GM18499 (cell line): ENCODE results near the gene TENT4A.
"Not testable (repeated sequence)": the region's sequence is repeated elsewhere in the genome, so short reads cannot be mapped to it uniquely, and the experiment has no call there.

Source experiments
- ATAC-seq: cut with Tn5 transposase; IDR thresholded peaks from one replicate; pipeline ENCODE4 v1.9.1; 2021; ENCODE audit warnings: moderate number of reproducible peaks; ENCODE audit not compliant: insufficient read depth, unreplicated experiment

TENT4A gene

GRCh38 chr5:6713274-6714225 lies at the start of gene TENT4A:
Gene TENT4A, plus strand, starts transcription at chr5:6713432. Its CDS starts 552 bp downstream, at chr5:6713984.
- ATAC-seq = peak; percentile 0

- ATAC-seq = no peak
These were observed 46.5 kb upstream of the TENT4A start for GRCh38 chr5:6666762-6667161.

DNA sequence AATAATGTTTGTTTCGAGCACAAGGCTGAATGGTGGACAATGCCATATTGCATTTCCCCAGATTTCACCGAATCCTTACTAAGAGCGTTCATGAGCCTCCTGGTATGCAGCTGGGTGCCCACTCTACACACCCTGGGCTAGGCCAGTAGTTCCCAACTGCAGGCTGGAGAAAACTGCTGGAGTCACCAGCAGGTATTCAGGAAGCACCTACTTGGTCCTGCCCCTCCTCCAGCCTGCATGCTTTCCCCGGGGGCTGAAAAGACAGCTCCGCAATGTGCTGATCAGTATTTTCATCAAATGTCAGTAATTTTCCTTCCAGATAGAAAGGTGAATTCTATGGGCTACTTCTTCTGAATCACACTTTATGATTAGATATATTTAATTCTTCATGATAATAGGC lies 45.6 kb upstream of the TENT4A start:
- no peak for ATAC-seq

DNA sequence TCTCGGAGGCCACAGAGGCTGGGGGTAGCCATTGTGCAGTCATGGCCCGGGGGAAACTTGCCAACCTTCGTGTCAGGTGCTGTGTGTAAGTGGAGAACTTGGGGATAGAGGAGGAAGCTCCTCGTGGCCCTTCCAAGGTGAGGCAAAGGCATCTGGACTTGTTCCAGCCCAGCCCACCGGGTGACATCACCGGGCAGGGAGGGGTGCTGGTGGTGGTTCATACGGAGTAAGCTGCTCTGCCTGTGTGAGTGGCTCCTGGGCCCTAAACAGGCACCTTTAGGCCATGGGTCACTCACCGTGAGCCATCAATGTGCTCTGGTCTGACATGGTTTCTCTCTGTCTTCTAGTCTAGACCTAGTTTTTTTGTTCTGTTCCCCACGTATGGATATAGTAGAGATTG lies 44.5 kb upstream of the TENT4A start:
- ATAC-seq = not testable (repeated sequence)

- ATAC-seq = no peak
These were observed 40.2 kb upstream of the TENT4A start for GRCh38 chr5:6673031-6673430.

GRCh38 chr5:6673963-6674362 lies 39.3 kb upstream of the TENT4A start:
- ATAC-seq = no peak

- ATAC-seq = no peak
These were observed 38.8 kb upstream of the TENT4A start for GRCh38 chr5:6674421-6674820.

DNA sequence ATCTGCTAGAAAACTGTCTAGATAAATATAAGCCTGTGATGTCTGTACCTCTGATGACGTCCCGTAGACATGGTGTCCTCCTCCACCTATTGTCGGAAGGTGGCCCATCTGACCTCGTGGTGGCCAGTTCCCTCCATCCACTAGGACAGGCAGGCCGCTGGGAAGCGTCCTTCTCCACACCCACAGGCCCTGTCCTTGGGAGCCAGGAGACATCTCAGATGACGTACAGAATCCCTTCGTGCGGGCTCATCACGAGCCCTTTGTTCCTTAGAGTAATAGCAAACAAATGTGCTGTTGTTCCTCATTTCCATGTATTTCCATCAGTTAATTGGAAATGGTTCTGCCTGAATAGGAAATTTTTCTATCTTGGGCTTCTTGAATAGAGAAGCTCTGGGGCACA lies 38.3 kb upstream of the TENT4A start:
- ATAC-seq = no peak

- ATAC-seq = no peak
These were observed 37.3 kb upstream of the TENT4A start for GRCh38 chr5:6675784-6676491.

- no peak for ATAC-seq
These were observed 36.5 kb upstream of the TENT4A start for GRCh38 chr5:6676702-6677101.

DNA sequence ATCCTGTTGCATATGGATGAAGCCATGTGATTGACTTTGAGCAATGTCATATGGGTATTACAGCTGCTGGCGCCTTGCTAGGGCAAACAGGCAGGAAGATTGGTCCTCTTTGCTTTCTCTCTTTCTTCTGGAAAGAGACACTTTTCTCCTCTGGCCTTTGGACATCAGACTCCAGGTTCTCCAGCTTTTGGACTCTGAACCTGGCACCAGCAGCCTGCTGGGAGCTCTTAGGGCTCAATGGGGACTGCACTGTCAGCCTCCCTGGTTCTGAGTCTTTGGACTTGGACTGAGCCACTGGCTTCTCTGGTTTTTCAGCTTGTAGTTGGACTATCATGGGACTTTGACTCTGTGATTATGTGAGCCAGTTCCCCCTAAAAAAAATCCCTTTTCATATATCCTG lies 34.8 kb upstream of the TENT4A start:
- ATAC-seq = no peak

GRCh38 chr5:6680922-6681321 lies 32.3 kb upstream of the TENT4A start:
- no peak for ATAC-seq

DNA sequence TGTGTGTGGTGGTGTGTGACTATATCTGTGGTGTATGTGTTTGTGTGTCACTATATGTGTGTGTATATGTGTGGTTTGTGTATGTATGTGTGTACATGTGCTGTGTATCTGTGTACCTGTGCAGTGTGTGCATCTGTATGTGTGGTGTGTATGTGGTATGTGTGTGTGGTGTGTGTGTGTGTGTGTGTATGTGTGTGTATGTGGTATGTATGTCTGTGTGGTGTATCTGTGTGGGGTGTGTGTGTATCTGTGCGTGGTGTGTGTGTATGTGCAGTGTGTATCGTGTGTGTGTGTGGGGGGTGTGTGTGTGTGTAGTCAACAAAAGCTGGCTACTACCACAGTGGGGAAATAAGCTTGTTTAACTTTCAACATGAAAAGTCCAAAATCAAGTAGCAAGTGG lies 31.6 kb upstream of the TENT4A start:
- no peak for ATAC-seq

- ATAC-seq = no peak
These were observed 31.0 kb upstream of the TENT4A start for GRCh38 chr5:6682239-6682638.

- ATAC-seq = no peak
These were observed 30.0 kb upstream of the TENT4A start for GRCh38 chr5:6683241-6683640.

DNA sequence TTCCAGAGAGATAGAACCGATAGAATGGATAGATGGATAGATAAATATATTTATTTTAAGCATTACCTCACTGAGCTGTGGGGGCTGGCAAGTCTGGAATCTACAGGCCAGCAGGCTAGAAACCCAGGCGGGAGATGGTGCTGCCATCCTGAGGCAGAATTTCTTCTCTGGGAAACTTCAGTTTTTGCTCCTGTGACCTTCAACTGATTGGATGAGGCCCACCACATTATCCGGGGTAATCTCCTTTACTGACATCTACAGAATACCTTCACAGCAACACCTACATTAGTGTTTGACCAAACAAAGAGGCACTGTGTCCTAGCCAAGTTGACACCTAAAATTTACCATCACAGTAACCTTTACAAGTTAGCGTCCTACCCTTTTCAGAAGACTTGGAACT lies 29.2 kb upstream of the TENT4A start:
- ATAC-seq = no peak

- ATAC-seq = no peak
These were observed 26.7 kb upstream of the TENT4A start for GRCh38 chr5:6686501-6686900.

- no peak for ATAC-seq
These were observed 26.3 kb upstream of the TENT4A start for GRCh38 chr5:6686915-6687409.

- no peak for ATAC-seq
These were observed 25.7 kb upstream of the TENT4A start for GRCh38 chr5:6687505-6687904.

- no peak for ATAC-seq
These were observed 20.3 kb upstream of the TENT4A start for GRCh38 chr5:6692906-6693305.

DNA sequence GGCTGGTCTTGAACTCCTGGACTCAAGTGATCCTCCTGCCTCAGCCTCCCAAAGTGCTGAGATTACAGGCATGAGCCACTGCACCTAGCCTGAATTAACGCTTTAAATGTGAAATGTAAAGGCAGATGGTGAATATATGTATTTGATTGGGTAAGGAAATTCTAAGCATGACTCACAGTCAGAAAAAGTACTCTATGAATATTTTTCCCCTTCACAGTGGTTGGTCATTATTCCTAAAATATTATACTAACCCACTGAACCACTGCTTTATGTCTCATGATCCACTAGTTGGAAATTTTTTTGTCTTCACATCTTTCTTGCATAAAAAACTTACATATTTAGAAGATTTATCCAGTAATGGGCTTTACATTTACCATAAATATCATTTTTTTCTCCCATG lies 14.5 kb upstream of the TENT4A start:
- no peak for ATAC-seq
